Mesothelial cell of epicardium (in vitro differentiated cells): ENCODE measurements around the gene CDH3. TPM values are rescaled to one million over a fixed set of nuclear protein-coding genes. Genes with fewer than 3 reads are reported as not detected.

ENCODE experiments used
- DNase-seq, 2 experiments: peaks; one replicate each; pipeline ENCODE4 v3.0.0; 2021; ENCODE audit warnings: low spot score in 2 of 2; ENCODE audit not compliant: unreplicated experiment in 2 of 2
- H3K27ac Mint-ChIP-seq: 2 replicates; pipeline ENCODE4 v1.8.0; 2021; ENCODE audit warnings: mixed read lengths
- H3K27me3 Mint-ChIP-seq: 2 replicates; pipeline ENCODE4 v1.8.0; 2021; ENCODE audit warnings: low read depth, mixed read lengths
- H3K36me3 Mint-ChIP-seq: 2 replicates; pipeline ENCODE4 v1.8.0; 2021; ENCODE audit warnings: mixed read lengths
- H3K4me1 Mint-ChIP-seq: 2 replicates; pipeline ENCODE4 v1.8.0; 2021; ENCODE audit warnings: mixed read lengths
- H3K4me3 Mint-ChIP-seq: 2 replicates; pipeline ENCODE4 v1.8.0; 2021; ENCODE audit warnings: mild to moderate bottlenecking, moderate library complexity, mixed read lengths
- H3K9me3 Mint-ChIP-seq: 2 replicates; pipeline ENCODE4 v1.8.0; 2021; ENCODE audit warnings: mixed read lengths
- total RNA-seq: library from RNA; stranded (reverse); gene quantifications from 3 replicates; pipeline ENCODE4 v1.2.1, GENCODE V29; 2021
- TF ChIP-seq, protein P1 (sequence below): fragments of 200-600 bp; sonication (generic); IDR thresholded peaks from one replicate; pipeline ENCODE4 v1.5.0; 2021; ENCODE audit warnings: antibody characterized with exemption; ENCODE audit not compliant: unreplicated experiment

The CDH3 gene
- total RNA-seq, 1 donor from 2014 or later, result 179 TPM

DNA sequence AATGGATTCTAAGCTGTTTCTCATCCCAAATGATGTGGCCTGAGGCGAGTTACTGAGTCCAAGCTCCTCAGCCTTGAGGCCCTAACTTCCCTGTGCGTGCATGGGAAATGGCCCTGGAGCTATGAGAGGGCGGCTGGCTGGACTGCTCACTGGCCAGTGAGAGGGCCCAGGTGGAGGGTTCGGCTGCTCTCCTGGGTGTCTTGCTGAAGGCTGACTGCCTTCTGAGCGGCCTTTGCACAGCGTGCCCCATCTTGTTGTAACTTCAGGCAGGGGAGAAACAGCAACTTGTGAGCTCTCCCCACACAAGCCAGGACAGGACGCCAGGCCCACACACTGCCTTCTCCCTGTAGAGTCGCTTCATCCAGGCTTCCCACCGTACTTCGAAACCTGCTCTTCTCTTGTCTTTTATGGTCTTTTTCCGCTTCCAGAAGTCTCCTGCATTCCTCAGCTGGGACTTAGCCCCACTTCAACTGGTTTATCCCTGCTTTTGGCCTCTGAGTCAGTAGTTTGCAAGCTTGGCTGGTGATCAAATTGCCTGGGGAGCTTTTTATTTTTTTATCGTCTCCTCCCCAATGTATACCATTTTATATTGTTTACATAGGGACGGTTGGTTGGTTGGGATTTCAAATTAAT lies 13.3 kb downstream of the CDH3 start:
- TF ChIP-seq, protein P1, sequence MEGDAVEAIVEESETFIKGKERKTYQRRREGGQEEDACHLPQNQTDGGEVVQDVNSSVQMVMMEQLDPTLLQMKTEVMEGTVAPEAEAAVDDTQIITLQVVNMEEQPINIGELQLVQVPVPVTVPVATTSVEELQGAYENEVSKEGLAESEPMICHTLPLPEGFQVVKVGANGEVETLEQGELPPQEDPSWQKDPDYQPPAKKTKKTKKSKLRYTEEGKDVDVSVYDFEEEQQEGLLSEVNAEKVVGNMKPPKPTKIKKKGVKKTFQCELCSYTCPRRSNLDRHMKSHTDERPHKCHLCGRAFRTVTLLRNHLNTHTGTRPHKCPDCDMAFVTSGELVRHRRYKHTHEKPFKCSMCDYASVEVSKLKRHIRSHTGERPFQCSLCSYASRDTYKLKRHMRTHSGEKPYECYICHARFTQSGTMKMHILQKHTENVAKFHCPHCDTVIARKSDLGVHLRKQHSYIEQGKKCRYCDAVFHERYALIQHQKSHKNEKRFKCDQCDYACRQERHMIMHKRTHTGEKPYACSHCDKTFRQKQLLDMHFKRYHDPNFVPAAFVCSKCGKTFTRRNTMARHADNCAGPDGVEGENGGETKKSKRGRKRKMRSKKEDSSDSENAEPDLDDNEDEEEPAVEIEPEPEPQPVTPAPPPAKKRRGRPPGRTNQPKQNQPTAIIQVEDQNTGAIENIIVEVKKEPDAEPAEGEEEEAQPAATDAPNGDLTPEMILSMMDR, result no peak
- Mint-ChIP-seq H3K27me3 (no peaks in the 10 kb centered on the region), H3K36me3 (peaks cover 9% of the 10 kb centered on the region), H3K4me3 (peak overlapping the region; percentile 26), H3K4me1 (peaks cover 47% of the 10 kb centered on the region), H3K9me3 (no peaks in the 10 kb centered on the region), H3K27ac (peak overlapping the region; percentile 90)
- DNase-seq, result peak in 1 of 2 experiments; percentile 48

GRCh38 chr16:68658974-68659360 lies 13.9 kb downstream of the CDH3 start:
- TF ChIP-seq, protein P1, result no peak
- Mint-ChIP-seq H3K9me3 (no peaks in the 10 kb centered on the region), H3K27me3 (no peaks in the 10 kb centered on the region), H3K4me3 (no peak overlapping the region), H3K4me1 (peaks cover 50% of the 10 kb centered on the region), H3K27ac (peak overlapping the region; percentile 90), H3K36me3 (peaks cover 9% of the 10 kb centered on the region)
- no peak for DNase-seq

DNA sequence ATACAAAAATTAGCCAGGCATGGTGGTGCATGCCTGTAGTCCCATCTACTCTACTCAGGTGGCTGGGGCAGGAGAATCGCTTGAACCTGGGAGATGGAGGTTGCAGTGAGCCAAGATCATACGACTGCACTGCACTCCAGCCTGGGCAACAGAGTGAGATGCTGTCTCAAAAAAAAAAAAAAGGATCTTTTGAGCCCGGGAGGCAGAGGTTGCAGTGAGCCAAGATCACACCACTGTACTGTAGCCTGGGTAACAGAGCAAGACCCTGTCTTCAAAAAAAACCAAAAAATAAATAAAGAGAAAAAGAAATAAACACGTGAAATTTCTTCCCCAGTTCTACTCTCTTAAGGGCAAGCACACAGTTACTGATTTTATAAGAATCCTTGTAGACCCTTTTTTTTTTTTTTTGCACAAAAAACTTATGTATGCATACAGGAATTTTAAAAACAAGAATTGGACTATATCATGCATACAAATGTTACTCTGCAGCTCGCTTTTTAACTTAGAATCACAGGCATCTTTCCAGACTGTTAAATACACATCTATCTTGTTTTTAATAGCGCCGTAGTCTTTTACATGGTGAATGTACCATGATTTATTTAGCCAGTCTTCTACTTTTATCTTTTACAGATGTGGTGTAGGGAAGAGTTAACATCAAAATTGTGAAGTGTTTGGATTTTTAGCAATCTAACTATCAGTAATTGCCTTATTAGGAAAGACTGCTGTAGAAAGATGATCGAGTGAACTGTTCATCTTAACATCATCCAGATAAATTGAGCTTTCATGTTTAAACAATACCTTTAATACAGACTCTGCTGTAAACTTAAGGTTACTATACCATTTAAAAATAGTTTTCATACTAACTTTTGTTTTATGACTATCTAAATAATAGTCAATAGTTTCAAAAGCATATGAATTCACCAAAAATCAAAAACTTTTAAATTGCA lies 14.6 kb downstream of the CDH3 start:
- TF ChIP-seq, protein P1, result no peak
- Mint-ChIP-seq H3K27ac (peak overlapping the region; percentile 90), H3K4me1 (peaks cover 55% of the 10 kb centered on the region), H3K36me3 (peaks cover 9% of the 10 kb centered on the region), H3K27me3 (no peaks in the 10 kb centered on the region), H3K9me3 (no peaks in the 10 kb centered on the region), H3K4me3 (no peak overlapping the region)
- no peak for DNase-seq

DNA sequence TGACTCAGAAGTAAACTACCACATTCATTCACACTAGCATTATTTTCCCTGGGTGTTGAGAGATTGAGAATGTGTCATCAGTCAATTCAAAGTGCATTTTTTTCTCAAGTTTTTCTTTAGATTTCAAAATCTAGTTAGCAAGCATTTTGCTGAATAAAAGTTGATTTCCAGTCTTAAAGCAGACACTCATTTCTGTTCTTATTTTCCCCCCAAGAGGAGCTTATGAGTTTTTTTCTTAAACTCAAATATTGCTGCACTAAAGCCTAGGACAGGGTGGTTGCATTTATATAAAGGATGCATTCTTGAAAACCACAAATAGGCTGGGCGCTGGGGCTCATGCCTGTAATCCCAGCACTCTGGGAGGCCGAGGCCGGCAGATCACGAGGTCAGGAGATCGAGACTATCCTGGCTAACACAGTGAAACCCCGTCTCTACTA lies 15.3 kb downstream of the CDH3 start:
- Mint-ChIP-seq H3K4me3 (no peak overlapping the region), H3K4me1 (peaks cover 55% of the 10 kb centered on the region), H3K27ac (peak overlapping the region; percentile 90), H3K36me3 (peaks cover 8% of the 10 kb centered on the region), H3K27me3 (no peaks in the 10 kb centered on the region), H3K9me3 (no peaks in the 10 kb centered on the region)
- TF ChIP-seq, protein P1, result no peak
- no peak for DNase-seq

GRCh38 chr16:68662035-68662434 lies 16.9 kb downstream of the CDH3 start:
- TF ChIP-seq, protein P1, result no peak
- peak overlapping the region; percentile 26 for H3K27ac Mint-ChIP-seq
- H3K36me3 Mint-ChIP-seq, result peaks cover 8% of the 10 kb centered on the region

More at GRCh38 chr16:68662035-68662434, 16.9 kb downstream of the CDH3 start:
- no peaks in the 10 kb centered on the region for H3K27me3 Mint-ChIP-seq
- no peak for DNase-seq
- no peaks in the 10 kb centered on the region for H3K9me3 Mint-ChIP-seq
- H3K4me3 Mint-ChIP-seq, result no peak overlapping the region
- peaks cover 42% of the 10 kb centered on the region for H3K4me1 Mint-ChIP-seq
